ENCODE results near the gene TBL1XR1. TPM values are rescaled to one million over a fixed set of nuclear protein-coding genes. Genes with fewer than 3 reads are reported as not detected.

Gene TBL1XR1
- total RNA-seq, 1 experiment from 2014 or later: 127 TPM

DNA sequence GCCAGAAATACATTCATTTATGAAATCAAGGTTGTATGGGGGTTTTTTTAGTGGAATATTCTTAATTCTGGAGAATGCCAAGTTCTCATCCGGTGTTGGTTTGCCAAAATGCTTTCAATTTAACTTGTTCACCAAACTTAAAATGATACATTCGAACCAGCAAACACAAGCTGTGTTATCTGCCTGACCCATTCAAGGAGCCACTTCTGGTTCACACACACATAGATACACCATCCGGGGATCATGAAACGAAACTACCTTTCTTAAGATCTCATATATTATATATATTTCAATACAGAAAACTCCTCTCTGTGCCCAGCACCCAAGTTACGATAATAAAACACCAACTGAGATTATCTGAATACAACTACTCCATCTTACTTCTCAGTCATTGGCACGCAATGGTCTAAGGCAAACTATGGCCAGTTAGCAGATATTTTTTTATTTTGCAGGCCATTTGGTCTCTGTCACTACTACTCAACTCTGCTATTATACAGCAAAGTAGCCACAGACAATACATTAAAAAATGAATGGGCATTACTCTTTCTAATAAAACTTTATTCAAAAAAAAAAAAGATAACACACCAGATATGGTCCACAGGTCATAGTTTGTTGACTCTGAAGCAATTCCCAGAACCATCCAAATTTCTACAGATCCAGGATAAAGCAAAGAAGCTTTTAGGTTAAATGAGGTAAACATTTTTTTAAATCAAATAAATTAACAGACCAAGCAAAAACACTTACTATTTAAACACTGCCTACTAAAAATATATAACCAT is 89.6 kb downstream of the TBL1XR1 start:
- no peaks in the 10 kb centered on the region for H3K27me3 Mint-ChIP-seq (ENCODE audit: insufficient read depth, unreplicated experiment)
- peaks cover 34% of the 10 kb centered on the region for H3K4me1 ChIP-seq
- H3K4me1 Mint-ChIP-seq (ENCODE audit: low read depth, unreplicated experiment): peaks cover 24% of the 10 kb centered on the region
- DNase-seq: no peak
- H3K27me3 ChIP-seq (replicated peaks; ENCODE audit: control insufficient read depth, insufficient read depth, low read length): no peaks in the 10 kb centered on the region
- no peaks in the 10 kb centered on the region for H3K9me3 ChIP-seq
- ChIA-PET POLR2A (interaction anchor here (1.1 kb wide), 1 partner anchor 17 kb away, joined by 3 read pairs; no protein-coding TSS in a partner anchor), CTCF (no interaction called here)
- no TSS peak for BruUV-seq (replicated peaks)
- H3K36me3 ChIP-seq (ENCODE audit: control insufficient read depth, insufficient read depth, low read length): no peaks in the 10 kb centered on the region
- H3K27ac Mint-ChIP-seq (ENCODE audit: unreplicated experiment): no peak overlapping the region
- no peak overlapping the region for H3K4me3 ChIP-seq (ENCODE audit: low read depth, low read length)
- H3K36me3 Mint-ChIP-seq (ENCODE audit: insufficient read depth, unreplicated experiment): no peaks in the 10 kb centered on the region
- intact Hi-C loops (cut with micrococcal nuclease; ENCODE audit: unreplicated experiment): no loop called here
- no peak overlapping the region for H3K4me3 Mint-ChIP-seq (ENCODE audit: unreplicated experiment)
- TF ChIP-seq, protein P1, sequence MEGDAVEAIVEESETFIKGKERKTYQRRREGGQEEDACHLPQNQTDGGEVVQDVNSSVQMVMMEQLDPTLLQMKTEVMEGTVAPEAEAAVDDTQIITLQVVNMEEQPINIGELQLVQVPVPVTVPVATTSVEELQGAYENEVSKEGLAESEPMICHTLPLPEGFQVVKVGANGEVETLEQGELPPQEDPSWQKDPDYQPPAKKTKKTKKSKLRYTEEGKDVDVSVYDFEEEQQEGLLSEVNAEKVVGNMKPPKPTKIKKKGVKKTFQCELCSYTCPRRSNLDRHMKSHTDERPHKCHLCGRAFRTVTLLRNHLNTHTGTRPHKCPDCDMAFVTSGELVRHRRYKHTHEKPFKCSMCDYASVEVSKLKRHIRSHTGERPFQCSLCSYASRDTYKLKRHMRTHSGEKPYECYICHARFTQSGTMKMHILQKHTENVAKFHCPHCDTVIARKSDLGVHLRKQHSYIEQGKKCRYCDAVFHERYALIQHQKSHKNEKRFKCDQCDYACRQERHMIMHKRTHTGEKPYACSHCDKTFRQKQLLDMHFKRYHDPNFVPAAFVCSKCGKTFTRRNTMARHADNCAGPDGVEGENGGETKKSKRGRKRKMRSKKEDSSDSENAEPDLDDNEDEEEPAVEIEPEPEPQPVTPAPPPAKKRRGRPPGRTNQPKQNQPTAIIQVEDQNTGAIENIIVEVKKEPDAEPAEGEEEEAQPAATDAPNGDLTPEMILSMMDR (IDR thresholded peaks at IDR 0.05; ENCODE audit: insufficient read depth in 1 of 2, low read depth in 1 of 2, low read length in 1 of 2, severe bottlenecking in 1 of 2, unreplicated experiment in 1 of 2): no peak
- H3K9me3 Mint-ChIP-seq (ENCODE audit: unreplicated experiment): no peaks in the 10 kb centered on the region

DNA sequence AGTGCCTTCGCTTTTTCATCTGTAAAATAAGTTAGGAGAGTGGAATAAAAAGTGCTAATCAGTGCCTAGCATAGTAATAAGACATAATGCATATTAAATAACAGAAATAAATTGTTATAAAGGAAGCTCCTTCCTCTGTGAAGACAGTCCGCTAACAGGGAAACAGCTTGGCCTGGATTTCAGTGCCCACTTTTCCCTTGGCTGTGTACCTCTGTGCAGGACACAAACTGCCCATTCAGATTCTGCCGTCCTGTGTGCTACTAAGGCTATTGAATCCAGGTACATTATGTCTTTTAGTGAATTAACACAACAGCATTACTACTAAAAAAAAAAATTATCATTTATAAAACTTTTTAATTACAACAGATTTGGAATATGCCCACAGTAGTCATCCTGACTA is 90.7 kb downstream of the TBL1XR1 start:
- DNase-seq: no peak
- no peak overlapping the region for H3K4me3 Mint-ChIP-seq (ENCODE audit: unreplicated experiment)
- no peaks in the 10 kb centered on the region for H3K9me3 Mint-ChIP-seq (ENCODE audit: unreplicated experiment)
- TF ChIP-seq, protein P1 (IDR thresholded peaks at IDR 0.05; ENCODE audit: insufficient read depth in 1 of 2, low read depth in 1 of 2, low read length in 1 of 2, severe bottlenecking in 1 of 2, unreplicated experiment in 1 of 2): no peak
- ChIA-PET POLR2A (no interaction called here), CTCF (no interaction called here)
- intact Hi-C loops (cut with micrococcal nuclease; ENCODE audit: unreplicated experiment): no loop called here
- H3K36me3 Mint-ChIP-seq (ENCODE audit: insufficient read depth, unreplicated experiment): no peaks in the 10 kb centered on the region
- H3K36me3 ChIP-seq (ENCODE audit: control insufficient read depth, insufficient read depth, low read length): no peaks in the 10 kb centered on the region
- H3K4me1 ChIP-seq: peaks cover 39% of the 10 kb centered on the region
- H3K4me1 Mint-ChIP-seq (ENCODE audit: low read depth, unreplicated experiment): peaks cover 28% of the 10 kb centered on the region
- no TSS peak for BruUV-seq (replicated peaks)
- no peak overlapping the region for H3K4me3 ChIP-seq (ENCODE audit: low read depth, low read length)
- no peaks in the 10 kb centered on the region for H3K27me3 ChIP-seq (replicated peaks; ENCODE audit: control insufficient read depth, insufficient read depth, low read length)
- no peaks in the 10 kb centered on the region for H3K27me3 Mint-ChIP-seq (ENCODE audit: insufficient read depth, unreplicated experiment)
- H3K9me3 ChIP-seq: no peaks in the 10 kb centered on the region
- no peak overlapping the region for H3K27ac Mint-ChIP-seq (ENCODE audit: unreplicated experiment)

DNA sequence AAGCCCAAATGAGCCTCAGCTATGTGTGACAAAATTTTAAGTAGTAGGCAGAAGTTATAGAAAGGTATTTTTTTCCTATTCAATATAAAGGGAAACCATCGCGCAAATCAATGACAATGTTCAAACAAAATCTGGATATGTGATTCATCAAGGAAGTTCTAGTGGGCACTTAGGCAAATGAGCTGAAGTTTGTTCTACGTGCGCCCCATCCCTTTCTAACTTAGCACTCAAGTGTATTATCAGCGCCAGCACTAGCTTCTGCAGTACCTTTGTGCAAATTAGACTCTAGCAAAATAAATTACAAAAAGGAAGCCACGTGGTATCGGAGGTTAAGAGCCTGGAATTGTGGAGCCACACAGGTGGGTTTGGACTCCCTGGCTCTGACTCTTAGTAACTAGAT is 91.1 kb downstream of the TBL1XR1 start:
- Histone ChIP-seq H3K4me1 (peaks cover 35% of the 10 kb centered on the region), H3K36me3 (ENCODE audit: control insufficient read depth, insufficient read depth, low read length) (no peaks in the 10 kb centered on the region), H3K27me3 (replicated peaks; ENCODE audit: control insufficient read depth, insufficient read depth, low read length) (no peaks in the 10 kb centered on the region), H3K4me3 (ENCODE audit: low read depth, low read length) (no peak overlapping the region), H3K9me3 (no peaks in the 10 kb centered on the region)
- CTCF ChIA-PET: no interaction called here
- no peaks in the 10 kb centered on the region for H3K9me3 Mint-ChIP-seq (ENCODE audit: unreplicated experiment)
- no peaks in the 10 kb centered on the region for H3K36me3 Mint-ChIP-seq (ENCODE audit: insufficient read depth, unreplicated experiment)
- POLR2A ChIA-PET: no interaction called here
- intact Hi-C loops (cut with micrococcal nuclease; ENCODE audit: unreplicated experiment): no loop called here
- H3K27me3 Mint-ChIP-seq (ENCODE audit: insufficient read depth, unreplicated experiment): no peaks in the 10 kb centered on the region
- no TSS peak for BruUV-seq (replicated peaks)
- TF ChIP-seq, protein P1 (IDR thresholded peaks at IDR 0.05; ENCODE audit: insufficient read depth in 1 of 2, low read depth in 1 of 2, low read length in 1 of 2, severe bottlenecking in 1 of 2, unreplicated experiment in 1 of 2): no peak
- H3K4me3 Mint-ChIP-seq (ENCODE audit: unreplicated experiment): no peak overlapping the region
- DNase-seq: no peak
- peaks cover 28% of the 10 kb centered on the region for H3K4me1 Mint-ChIP-seq (ENCODE audit: low read depth, unreplicated experiment)
- no peak overlapping the region for H3K27ac Mint-ChIP-seq (ENCODE audit: unreplicated experiment)
